ENCODE measurements around the gene EIPR1. TPM values are rescaled to one million over a fixed set of nuclear protein-coding genes. Genes with fewer than 3 reads are reported as not detected.
A peak's percentile ranks its signal among the peaks of the same experiment; 100 is the strongest.
"Not testable (repeated sequence)": the region's sequence is repeated elsewhere in the genome, so short reads cannot be mapped to it uniquely, and the experiment has no call there.

Gene EIPR1
- total RNA-seq, 2 donors from 2014 or later = 25.1 to 28.5 TPM

DNA sequence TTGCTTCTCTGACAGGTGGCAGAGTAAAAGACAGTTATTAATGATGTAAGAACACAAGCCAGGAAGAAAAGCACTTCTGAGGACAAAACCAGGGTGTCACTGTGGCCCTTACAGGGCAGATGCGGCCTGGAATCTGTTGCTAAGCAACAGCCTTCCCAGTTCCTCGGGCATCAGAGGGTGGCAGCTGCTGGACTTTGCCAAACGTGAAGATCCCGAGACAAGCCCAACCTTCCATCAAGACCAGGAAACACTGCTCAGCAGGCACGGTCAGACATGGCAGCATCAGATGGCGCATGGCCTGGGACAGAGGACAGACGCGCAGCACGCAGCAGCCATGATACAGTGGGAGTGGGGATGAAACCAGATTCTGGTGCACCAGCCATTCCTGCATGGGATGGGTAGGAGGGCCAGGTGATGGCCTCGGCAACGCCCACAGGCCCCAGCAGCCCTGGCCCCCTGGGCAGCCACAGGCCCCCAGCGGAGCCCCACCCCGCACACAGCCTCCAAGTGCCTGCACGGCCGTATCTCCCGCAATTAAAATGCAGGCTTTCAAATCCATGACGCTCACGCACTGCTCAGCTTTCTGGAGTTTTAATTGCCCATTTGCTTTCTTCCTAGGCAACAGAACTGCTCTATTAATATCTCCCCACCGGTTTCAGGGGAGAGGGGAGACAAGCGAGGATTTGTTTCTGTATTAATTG lies 89.0 kb downstream of the EIPR1 start:
- Mint-ChIP-seq H3K4me1 (peaks cover 9% of the 10 kb centered on the region), H3K27ac (no peak overlapping the region), H3K27me3 (no peaks in the 10 kb centered on the region), H3K36me3 (ENCODE audit: low read depth) (peaks cover 8% of the 10 kb centered on the region), H3K4me3 (no peak overlapping the region)
- DNase-seq (no peak), ATAC-seq (no peak)
- no peaks in the 10 kb centered on the region for H3K9me3 ChIP-seq (ENCODE audit: control insufficient read depth, low read length, poor library complexity, severe bottlenecking)

DNA sequence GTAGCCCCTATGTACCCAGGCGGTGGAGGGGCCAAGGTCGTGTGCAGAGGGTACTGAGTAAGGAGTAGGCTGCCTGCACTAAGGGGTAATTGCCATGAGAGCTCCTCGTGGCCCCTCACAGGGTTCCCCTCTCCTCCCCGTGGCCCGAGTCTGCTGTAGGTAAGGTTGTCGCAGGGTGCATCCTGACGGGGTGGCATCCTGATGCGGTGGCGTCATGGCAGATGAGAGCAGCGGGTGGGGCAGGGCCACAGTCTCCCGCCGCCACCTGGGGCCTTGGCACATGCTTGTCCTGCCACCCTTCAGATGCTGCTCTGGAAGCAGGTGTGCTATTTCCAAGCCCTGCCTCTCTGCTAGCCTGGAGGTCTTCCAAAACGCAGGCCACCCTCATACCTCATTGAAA lies 89.7 kb downstream of the EIPR1 start:
- peaks cover 8% of the 10 kb centered on the region for H3K36me3 Mint-ChIP-seq (ENCODE audit: low read depth)
- no peak overlapping the region for H3K27ac Mint-ChIP-seq
- ATAC-seq (no peak), DNase-seq (no peak)
- H3K4me1 Mint-ChIP-seq = peaks cover 10% of the 10 kb centered on the region
- no peaks in the 10 kb centered on the region for H3K27me3 Mint-ChIP-seq
- no peaks in the 10 kb centered on the region for H3K9me3 ChIP-seq (ENCODE audit: control insufficient read depth, low read length, poor library complexity, severe bottlenecking)
- H3K4me3 Mint-ChIP-seq = no peak overlapping the region

DNA sequence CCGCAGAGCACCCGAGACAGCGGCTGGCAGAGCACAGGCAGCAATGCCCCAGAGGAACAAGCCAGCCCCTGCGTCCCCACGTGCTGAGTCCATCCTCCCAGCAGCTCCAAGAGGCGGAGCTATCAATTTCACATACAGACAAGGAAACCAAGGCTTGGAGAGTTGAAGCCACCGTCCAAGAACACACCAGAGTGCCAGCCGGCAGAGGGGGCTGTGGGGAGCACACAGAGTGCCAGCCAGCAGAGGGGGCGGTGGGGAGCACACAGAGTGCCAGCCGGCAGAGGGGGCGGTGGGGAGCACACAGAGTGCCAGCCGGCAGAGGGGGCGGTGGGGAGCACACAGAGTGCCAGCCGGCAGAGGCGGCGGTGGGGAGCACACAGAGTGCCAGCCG lies 91.0 kb downstream of the EIPR1 start:
- not testable (repeated sequence) for DNase-seq

DNA sequence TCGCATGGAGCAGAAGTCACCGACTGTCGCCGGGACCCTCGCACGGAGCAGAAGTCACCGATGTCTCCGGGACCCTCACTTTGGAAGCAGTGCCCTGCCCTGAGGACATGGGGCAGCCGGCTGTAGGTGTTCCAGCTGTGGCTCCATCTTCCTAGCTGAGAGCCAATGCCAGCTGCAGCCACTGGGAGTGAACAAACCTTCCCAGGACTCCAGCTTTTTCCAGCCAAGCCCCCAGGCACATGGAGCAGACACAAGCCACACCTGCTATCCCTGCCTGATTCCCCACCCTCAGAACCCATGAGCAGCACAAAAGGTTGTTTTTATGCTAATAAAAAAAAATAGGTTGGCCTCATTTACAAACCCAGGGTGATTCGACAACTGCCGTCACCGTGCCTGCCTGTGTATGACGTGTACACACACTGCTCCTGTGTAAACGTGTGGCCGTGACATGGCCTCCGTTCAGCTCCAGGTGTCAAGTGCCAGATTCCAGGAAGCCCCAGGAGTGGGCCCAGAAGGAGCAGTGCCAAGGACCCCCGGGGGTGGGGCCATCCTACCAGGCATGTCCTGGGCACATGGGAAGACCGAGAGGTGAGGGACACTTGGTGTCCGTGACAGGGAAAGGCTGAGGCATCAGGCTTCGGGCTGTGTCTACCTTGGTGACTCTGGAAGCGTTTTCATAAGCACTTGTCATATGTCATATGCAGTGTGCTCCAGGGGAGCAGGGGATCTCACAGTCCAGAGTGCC lies 91.5 kb downstream of the EIPR1 start:
- peaks cover 8% of the 10 kb centered on the region for H3K36me3 Mint-ChIP-seq (ENCODE audit: low read depth)
- no peak overlapping the region for H3K27ac Mint-ChIP-seq
- H3K9me3 ChIP-seq (ENCODE audit: control insufficient read depth, low read length, poor library complexity, severe bottlenecking) = no peaks in the 10 kb centered on the region
- no peaks in the 10 kb centered on the region for H3K27me3 Mint-ChIP-seq
- H3K4me1 Mint-ChIP-seq = peaks cover 8% of the 10 kb centered on the region
- ATAC-seq (no peak), DNase-seq (no peak)
- no peak overlapping the region for H3K4me3 Mint-ChIP-seq

More for the DNA sequence above, 91.0 kb downstream of the EIPR1 start:
- not testable (repeated sequence) for H3K36me3 Mint-ChIP-seq (ENCODE audit: low read depth); H3K27ac Mint-ChIP-seq; H3K9me3 ChIP-seq (ENCODE audit: control insufficient read depth, low read length, poor library complexity, severe bottlenecking); ATAC-seq; H3K27me3 Mint-ChIP-seq; H3K4me1 Mint-ChIP-seq; H3K4me3 Mint-ChIP-seq

DNA sequence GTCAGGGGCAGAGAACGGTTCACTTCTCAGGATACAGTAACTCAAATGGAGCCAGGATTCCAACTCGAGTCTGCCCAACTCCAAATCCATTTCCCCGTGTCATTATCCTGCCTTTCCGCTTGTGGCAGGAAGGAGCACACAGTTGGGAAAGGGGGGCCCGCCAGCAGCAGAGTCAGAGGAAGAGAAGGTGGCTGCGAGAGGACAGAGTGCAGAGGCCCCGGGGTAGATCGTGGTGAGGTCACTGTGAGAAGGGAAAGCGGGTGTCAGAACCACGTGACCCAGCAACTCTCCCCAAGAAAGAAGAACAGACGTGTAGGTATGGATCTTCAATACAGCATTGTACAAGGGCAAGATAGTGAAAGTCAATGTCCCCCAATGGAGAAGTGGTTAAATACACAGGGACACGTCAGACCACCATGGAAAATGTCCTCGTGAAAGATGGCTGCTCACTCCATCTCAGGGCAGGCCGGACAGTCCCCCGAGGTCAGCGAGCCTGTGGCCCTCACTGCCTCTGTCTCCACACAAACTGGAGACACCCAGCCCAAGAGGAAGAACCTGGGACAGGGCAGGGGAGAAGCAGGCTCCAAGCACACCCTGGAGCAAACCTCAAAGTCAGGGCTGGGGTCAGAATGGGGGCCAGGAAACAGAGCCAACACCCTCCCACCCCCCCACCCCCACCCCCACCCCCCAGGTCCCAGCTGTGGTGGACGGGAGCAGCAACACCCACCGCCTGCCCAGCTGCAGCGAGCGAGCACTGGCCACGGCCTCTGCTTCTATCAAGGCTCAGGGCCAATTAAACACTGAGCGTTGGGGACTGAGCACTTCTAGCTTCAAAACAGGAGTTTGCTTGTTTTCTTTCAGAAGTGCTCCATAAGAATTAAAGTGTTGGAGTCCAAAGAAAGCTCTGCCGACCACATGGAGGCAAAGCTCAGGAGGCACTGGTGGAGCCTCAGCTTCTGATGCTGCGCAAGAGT lies 92.7 kb downstream of the EIPR1 start:
- ATAC-seq (no peak), DNase-seq (no peak)
- Mint-ChIP-seq H3K27me3 (no peaks in the 10 kb centered on the region), H3K27ac (no peak overlapping the region), H3K4me3 (no peak overlapping the region), H3K36me3 (ENCODE audit: low read depth) (peaks cover 5% of the 10 kb centered on the region), H3K4me1 (peaks cover 6% of the 10 kb centered on the region)
- H3K9me3 ChIP-seq (ENCODE audit: control insufficient read depth, low read length, poor library complexity, severe bottlenecking) = no peaks in the 10 kb centered on the region

DNA sequence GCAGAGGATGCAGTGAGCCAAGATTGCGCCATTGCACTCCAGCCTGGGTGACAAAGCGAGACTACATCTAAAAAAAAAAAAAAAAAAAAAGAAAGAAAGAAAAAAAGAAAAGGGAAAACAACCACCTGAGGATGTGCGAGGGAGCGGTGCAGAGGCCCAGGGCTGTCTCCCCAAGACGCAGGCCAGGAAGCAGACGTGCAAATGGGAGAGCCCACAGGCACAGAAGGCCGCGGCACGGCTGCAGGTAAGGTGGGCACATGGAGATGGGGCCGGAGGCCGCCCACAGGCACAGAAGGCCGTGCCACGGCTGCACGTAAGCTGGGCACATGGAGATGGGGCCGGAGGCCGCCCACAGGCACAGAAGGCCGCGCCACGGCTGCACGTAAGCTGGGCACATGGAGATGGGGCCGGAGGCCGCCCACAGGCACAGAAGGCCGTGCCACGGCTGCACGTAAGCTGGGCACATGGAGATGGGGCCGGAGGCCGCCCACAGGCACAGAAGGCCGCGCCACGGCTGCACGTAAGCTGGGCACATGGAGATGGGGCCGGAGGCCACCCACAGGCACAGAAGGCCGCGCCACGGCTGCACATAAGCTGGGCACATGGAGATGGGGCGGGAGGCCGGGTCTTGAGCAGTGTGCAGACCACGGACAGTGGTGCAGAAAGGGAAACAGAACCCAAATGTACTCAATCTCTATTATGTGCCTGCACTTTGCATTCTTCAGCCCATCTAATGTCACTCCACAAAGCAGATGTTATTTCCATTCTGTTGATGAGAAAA lies 93.6 kb downstream of the EIPR1 start:
- H3K27ac Mint-ChIP-seq = not testable (repeated sequence)

DNA sequence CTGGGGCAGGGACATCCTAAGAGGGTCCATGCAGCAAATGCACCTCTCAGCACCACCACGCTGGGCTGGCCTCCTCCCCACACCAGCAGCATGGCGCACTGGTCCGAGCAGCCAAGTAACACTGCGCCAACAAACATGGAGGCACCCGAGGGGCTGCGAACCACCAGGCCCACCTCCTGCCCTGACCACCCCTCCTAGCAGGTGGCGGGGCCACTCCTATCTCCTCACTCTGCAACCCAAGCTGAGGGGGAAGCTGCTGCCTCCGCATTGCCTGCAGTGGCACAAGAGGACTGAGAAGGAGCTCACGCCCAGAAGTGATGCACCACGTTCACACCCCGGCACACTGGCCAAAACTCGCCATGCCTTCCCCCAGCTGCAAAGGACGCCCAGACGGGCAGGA lies 94.4 kb downstream of the EIPR1 start:
- H3K27ac Mint-ChIP-seq = no peak overlapping the region
- no peaks in the 10 kb centered on the region for H3K9me3 ChIP-seq (ENCODE audit: control insufficient read depth, low read length, poor library complexity, severe bottlenecking)
- no peak for DNase-seq
- no peak overlapping the region for H3K4me3 Mint-ChIP-seq
- peaks cover 3% of the 10 kb centered on the region for H3K36me3 Mint-ChIP-seq (ENCODE audit: low read depth)
- H3K4me1 Mint-ChIP-seq = peaks cover 5% of the 10 kb centered on the region
- H3K27me3 Mint-ChIP-seq = no peaks in the 10 kb centered on the region
- no peak for ATAC-seq

More for the DNA sequence above, 93.6 kb downstream of the EIPR1 start:
- not testable (repeated sequence) for DNase-seq; H3K27me3 Mint-ChIP-seq; H3K4me1 Mint-ChIP-seq; H3K36me3 Mint-ChIP-seq (ENCODE audit: low read depth); ATAC-seq; H3K4me3 Mint-ChIP-seq; H3K9me3 ChIP-seq (ENCODE audit: control insufficient read depth, low read length, poor library complexity, severe bottlenecking)

DNA sequence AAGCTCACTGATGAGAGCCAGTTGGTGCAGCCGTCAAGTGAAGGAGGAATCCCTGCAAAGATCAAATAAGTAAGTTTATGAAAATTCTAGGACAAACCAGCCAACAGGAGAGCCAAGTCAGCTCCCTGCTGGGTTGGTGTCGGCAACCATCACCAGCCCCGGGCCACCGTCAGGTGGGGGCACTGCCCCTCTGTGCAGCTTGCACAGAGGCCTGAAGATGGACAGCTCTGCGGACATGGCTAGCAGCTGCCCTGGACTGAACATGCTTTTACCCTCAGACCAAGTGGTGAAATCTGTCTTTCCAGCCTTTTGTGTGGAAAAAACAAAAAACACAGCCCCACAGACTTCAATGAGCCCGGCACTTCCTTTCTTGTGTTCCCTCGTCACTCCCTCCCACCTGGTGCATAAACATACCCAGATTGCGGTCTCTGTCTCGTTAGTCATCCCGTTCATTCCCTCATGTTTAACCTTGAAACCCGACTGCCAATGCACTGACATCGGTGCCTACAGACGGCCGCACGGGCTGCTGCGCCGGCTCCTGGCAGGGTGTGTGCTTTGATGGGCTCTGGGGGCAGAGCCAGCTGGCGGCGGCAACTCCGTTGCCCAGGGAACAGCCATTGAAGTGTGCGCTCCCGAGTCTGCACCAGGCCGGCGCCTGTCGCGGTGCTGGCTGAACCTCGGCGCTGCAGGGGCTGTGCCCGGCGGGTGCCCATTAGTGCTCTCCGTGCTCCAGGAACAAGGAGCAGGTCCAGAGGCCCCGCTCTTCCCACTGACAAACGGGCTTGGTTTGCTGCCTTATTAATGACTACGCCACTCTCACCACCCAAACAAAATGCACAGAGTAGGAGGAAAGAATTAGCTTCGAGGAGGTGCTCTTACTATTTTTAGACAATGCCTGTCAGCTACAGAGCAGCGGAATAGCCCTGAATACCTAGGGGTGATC lies 95.3 kb downstream of the EIPR1 start:
- no peaks in the 10 kb centered on the region for H3K9me3 ChIP-seq (ENCODE audit: control insufficient read depth, low read length, poor library complexity, severe bottlenecking)
- no peak for DNase-seq
- Mint-ChIP-seq H3K27me3 (no peaks in the 10 kb centered on the region), H3K27ac (no peak overlapping the region), H3K4me1 (peaks cover 5% of the 10 kb centered on the region), H3K4me3 (no peak overlapping the region), H3K36me3 (ENCODE audit: low read depth) (peaks cover 3% of the 10 kb centered on the region)
- ATAC-seq = no peak

DNA sequence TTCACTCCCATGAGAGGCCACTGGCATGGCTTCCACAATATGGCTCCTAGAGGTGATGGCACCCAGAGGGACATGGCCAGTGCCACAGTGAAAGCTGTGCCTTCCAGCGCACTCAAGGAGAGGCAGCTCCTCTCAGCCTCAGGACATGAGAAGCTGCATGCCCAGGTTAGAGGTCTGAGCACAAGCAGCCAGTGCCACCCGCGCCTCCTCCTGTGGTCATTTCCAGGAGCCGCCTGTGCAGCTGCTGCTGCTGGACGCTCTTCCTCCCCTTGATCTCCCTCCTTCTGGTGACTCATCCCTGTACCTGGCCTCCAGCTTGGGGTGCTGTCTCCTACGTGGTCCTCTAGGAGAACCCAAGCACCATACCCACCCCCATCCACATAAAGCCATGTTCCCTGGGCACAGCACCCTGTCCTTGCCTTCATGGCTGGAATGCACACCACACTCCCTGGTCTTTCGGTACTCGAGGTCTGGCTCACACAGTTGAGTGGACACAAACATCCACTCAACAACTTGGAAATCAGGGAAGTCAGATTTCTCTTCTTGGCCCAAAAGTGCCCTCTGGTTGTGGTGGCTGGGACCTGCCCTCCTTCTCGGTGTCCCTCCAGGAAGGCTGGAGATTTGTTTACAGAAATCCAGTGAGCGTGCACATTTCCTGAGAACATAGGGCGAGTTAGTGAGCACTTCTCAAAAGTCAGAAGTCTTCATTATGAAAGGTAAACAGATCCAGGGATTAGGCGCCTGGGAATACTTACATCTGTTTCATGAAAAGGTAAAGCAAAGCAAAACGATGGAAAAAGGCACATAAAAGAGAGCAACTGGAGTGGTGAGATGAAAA lies 96.7 kb downstream of the EIPR1 start:
- H3K27ac Mint-ChIP-seq = peak overlapping the region; percentile 11
- H3K27me3 Mint-ChIP-seq = no peaks in the 10 kb centered on the region
- no peaks in the 10 kb centered on the region for H3K9me3 ChIP-seq (ENCODE audit: control insufficient read depth, low read length, poor library complexity, severe bottlenecking)
- H3K36me3 Mint-ChIP-seq (ENCODE audit: low read depth) = peaks cover 5% of the 10 kb centered on the region
- DNase-seq (no peak), ATAC-seq (no peak)
- no peak overlapping the region for H3K4me3 Mint-ChIP-seq
- H3K4me1 Mint-ChIP-seq = peaks cover 5% of the 10 kb centered on the region

DNA sequence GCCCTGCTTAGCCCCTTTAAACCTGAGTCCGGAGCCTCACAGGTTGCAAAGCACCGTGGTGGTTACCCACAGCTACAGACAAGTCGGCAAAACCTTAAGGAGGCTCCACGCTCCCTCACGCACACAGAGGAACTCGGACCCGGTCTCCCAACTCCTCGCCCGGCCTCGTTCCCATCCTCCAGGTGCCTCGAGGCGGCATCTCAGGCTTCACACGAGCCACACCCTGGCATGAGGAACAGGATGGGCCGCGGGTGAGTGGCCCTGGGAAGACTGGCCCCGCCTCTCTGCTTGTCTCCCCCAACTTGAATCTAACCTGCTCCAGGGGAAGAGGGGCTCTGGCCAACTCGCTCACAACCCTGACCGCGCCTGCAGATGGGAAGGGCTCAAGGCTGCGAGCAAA lies 97.4 kb downstream of the EIPR1 start:
- Mint-ChIP-seq H3K4me3 (no peak overlapping the region), H3K36me3 (ENCODE audit: low read depth) (peaks cover 5% of the 10 kb centered on the region), H3K27me3 (no peaks in the 10 kb centered on the region), H3K27ac (peak overlapping the region; percentile 11), H3K4me1 (peaks cover 5% of the 10 kb centered on the region)
- no peak for ATAC-seq
- H3K9me3 ChIP-seq (ENCODE audit: control insufficient read depth, low read length, poor library complexity, severe bottlenecking) = no peaks in the 10 kb centered on the region
- no peak for DNase-seq

DNA sequence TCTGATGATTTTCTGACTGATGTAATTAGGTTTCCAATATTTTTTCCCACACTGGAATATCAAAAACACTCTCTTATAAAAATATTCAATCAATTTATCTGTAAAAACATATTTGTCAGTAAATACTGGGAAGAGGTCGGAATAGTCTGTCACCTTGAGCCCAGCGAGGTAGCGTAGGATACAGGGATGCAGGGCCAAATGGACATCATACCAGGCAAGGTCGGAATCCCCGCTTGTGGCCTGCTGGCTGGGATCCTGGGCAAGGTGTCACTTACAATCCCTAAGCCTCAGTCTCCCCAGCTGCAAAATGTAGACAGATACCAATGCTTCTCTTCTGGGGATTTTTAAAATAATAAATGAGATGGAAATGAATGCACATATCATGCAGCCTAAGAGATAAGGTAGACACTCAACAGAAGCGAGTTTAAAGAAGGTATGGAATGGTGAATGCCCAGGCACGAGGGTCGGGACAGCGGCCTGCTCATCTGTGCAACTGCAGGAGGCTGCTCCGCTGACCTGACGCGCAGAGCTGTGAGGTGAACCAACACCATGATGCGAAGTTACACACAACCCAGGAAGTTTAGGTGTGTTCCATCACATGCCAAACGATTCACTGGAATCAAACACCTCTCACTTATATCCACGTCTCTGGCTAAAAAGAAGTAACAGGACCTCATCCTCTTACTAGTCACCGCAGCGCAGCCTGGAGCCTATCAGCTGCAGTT lies 98.2 kb downstream of the EIPR1 start:
- H3K9me3 ChIP-seq (ENCODE audit: control insufficient read depth, low read length, poor library complexity, severe bottlenecking) = no peaks in the 10 kb centered on the region
- DNase-seq (no peak), ATAC-seq (no peak)
- Mint-ChIP-seq H3K27ac (no peak overlapping the region), H3K4me1 (peaks cover 5% of the 10 kb centered on the region), H3K4me3 (no peak overlapping the region), H3K27me3 (no peaks in the 10 kb centered on the region), H3K36me3 (ENCODE audit: low read depth) (peaks cover 2% of the 10 kb centered on the region)

Data from T-helper 17 cell (primary cell).